C4-2B (cell line): ENCODE results near the gene EPHX1.

ENCODE experiments used
- ZFX ChIP-seq: fragments of 450-650 bp; IDR thresholded peaks from 2 replicates; pipeline ENCODE4 v1.6.1; 2017
- TF ChIP-seq, protein P1 (sequence below): fragments of 450-650 bp; conservative IDR thresholded peaks from 2 replicates; pipeline ENCODE4 v1.5.1; 2017; ENCODE audit warnings: mild to moderate bottlenecking

DNA sequence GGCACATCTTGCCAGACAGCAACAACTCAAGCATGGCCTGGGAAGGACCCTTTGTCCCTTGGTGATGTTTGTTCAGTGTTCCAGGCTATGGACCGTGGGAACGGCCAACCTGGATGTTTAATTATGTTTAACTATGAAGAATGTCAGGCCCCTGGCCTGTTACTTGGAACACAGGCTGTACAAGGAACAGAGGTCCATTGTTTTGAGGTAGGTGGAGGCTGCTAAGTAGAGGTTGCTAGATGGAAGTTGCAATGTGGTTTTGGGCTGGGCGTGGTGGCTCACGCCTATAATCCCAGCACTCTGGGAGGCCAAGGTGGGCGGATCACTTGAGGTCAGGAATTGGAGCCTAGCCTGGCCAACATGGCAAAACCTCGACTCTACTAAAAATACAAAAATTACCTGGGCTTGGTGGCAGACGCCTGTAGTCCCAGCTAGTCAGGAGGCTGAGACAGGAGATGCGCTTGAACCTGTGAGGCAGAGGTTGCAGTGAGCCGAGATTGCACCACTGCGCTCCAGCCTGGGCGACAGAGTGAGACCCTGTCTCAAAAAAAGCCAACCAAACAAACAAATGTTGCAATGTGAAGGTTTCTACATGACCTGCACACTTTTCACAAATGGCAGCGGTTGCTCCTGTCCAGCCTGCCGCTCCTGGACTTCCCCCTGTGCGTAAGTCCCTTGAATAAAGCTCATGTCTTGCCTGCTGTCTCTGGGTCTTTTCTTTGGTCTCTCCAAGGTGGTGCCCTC lies 81.5 kb downstream of the EPHX1 start:
- TF ChIP-seq, protein P1, sequence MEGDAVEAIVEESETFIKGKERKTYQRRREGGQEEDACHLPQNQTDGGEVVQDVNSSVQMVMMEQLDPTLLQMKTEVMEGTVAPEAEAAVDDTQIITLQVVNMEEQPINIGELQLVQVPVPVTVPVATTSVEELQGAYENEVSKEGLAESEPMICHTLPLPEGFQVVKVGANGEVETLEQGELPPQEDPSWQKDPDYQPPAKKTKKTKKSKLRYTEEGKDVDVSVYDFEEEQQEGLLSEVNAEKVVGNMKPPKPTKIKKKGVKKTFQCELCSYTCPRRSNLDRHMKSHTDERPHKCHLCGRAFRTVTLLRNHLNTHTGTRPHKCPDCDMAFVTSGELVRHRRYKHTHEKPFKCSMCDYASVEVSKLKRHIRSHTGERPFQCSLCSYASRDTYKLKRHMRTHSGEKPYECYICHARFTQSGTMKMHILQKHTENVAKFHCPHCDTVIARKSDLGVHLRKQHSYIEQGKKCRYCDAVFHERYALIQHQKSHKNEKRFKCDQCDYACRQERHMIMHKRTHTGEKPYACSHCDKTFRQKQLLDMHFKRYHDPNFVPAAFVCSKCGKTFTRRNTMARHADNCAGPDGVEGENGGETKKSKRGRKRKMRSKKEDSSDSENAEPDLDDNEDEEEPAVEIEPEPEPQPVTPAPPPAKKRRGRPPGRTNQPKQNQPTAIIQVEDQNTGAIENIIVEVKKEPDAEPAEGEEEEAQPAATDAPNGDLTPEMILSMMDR: no peak
- TF ChIP-seq ZFX: no peak
